ENCODE data around the gene XRCC3.
A peak's percentile ranks its signal among the peaks of the same experiment; 100 is the strongest.

The XRCC3 gene

DNA sequence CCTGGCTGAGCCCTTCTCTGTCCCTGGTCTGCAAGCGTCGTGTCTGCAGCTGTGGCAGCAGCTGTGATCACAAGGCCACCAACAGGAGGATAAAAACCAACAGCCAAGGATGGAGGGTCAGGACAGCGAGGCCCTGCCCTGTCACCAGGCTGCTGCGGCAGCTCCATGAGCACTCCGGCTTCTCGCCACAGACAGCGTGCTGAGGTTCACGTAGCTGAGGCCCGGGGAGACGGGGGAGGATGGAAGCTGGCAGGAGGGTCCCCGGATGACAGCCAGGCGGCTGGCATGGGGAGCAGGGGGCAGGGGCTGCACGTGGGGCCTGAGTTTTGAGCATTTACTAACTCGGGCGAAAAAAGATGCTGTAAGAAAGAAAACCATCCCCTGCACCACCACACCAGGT, 5.4 kb downstream of the XRCC3 start:
- Histone ChIP-seq H3K4me3 (ENCODE audit: low read depth, low read length) (no peak overlapping the region), H3K27me3 (no peaks in the 10 kb centered on the region), H3K36me3 (peaks cover 58% of the 10 kb centered on the region), H3K4me1 (peaks cover 14% of the 10 kb centered on the region), H3K9me3 (no peaks in the 10 kb centered on the region)
- no peak for DNase-seq
- TF ChIP-seq, protein P1, sequence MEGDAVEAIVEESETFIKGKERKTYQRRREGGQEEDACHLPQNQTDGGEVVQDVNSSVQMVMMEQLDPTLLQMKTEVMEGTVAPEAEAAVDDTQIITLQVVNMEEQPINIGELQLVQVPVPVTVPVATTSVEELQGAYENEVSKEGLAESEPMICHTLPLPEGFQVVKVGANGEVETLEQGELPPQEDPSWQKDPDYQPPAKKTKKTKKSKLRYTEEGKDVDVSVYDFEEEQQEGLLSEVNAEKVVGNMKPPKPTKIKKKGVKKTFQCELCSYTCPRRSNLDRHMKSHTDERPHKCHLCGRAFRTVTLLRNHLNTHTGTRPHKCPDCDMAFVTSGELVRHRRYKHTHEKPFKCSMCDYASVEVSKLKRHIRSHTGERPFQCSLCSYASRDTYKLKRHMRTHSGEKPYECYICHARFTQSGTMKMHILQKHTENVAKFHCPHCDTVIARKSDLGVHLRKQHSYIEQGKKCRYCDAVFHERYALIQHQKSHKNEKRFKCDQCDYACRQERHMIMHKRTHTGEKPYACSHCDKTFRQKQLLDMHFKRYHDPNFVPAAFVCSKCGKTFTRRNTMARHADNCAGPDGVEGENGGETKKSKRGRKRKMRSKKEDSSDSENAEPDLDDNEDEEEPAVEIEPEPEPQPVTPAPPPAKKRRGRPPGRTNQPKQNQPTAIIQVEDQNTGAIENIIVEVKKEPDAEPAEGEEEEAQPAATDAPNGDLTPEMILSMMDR (IDR thresholded peaks at IDR 0.05; ENCODE audit: low read depth, low read length): no peak

- H3K4me3 ChIP-seq (ENCODE audit: low read depth, low read length): no peak overlapping the region
- peaks cover 68% of the 10 kb centered on the region for H3K36me3 ChIP-seq
- DNase-seq: peak; percentile 51
- no peaks in the 10 kb centered on the region for H3K27me3 ChIP-seq
- H3K9me3 ChIP-seq: no peaks in the 10 kb centered on the region
- TF ChIP-seq, protein P1 (IDR thresholded peaks at IDR 0.05; ENCODE audit: low read depth, low read length): no peak
- peaks cover 14% of the 10 kb centered on the region for H3K4me1 ChIP-seq
Observed at GRCh38 chr14:103708750-103709187, 6.5 kb downstream of the XRCC3 start.

GRCh38 chr14:103707329-103708263, 7.7 kb downstream of the XRCC3 start:
- Histone ChIP-seq H3K4me1 (peaks cover 24% of the 10 kb centered on the region), H3K27me3 (no peaks in the 10 kb centered on the region), H3K4me3 (ENCODE audit: low read depth, low read length) (no peak overlapping the region), H3K9me3 (no peaks in the 10 kb centered on the region), H3K36me3 (peaks cover 77% of the 10 kb centered on the region)
- TF ChIP-seq, protein P1 (IDR thresholded peaks at IDR 0.05; ENCODE audit: low read depth, low read length): no peak
- peak; percentile 66 for DNase-seq

- no peaks in the 10 kb centered on the region for H3K9me3 ChIP-seq
- peaks cover 83% of the 10 kb centered on the region for H3K36me3 ChIP-seq
- peak; percentile 15 for DNase-seq
- peaks cover 29% of the 10 kb centered on the region for H3K4me1 ChIP-seq
- H3K4me3 ChIP-seq (ENCODE audit: low read depth, low read length): no peak overlapping the region
- no peaks in the 10 kb centered on the region for H3K27me3 ChIP-seq
- TF ChIP-seq, protein P1 (IDR thresholded peaks at IDR 0.05; ENCODE audit: low read depth, low read length): no peak
Observed at GRCh38 chr14:103706551-103707328, 8.5 kb downstream of the XRCC3 start.

DNA sequence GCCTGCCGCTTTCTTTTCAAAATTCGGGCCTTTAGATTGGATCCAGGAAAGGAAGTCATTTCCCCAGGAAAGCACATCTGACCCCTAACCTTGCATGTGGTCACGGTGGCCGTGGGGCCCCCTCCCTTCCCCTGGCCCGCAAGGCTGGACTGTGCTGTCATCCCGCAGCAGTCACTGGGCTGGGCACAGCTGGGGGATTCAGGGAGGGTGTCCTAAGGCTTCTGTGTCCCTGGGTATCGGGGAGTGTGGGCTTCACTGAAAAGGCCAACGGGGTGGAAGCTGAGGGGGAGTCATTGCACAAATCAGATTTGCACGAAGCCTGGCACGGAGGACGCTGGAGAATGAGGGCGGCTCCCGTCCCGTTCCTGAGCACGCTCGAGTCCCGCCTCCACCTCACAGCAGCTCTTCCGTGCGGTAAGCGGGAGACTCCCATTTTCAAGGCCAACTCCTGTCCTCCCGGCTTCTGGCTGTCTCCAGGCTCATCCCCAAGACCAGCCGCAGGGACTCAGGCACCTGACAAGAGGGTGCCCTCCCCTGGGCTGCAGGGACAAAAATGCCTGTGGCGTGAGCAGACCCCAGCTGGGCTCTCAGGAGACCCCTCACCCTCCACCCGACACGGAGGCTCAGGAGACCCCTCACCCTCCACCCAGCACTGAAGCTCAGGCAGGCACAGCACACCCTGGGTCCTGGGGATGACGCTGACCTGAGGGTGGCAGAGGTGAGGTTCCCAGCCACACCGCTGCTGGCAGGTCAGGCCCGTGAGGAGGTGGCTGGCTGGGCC, 9.6 kb downstream of the XRCC3 start:
- peaks cover 31% of the 10 kb centered on the region for H3K4me1 ChIP-seq
- no peak for DNase-seq
- no peaks in the 10 kb centered on the region for H3K27me3 ChIP-seq
- no peak overlapping the region for H3K4me3 ChIP-seq (ENCODE audit: low read depth, low read length)
- peaks cover 90% of the 10 kb centered on the region for H3K36me3 ChIP-seq
- TF ChIP-seq, protein P1 (IDR thresholded peaks at IDR 0.05; ENCODE audit: low read depth, low read length): no peak
- H3K9me3 ChIP-seq: no peaks in the 10 kb centered on the region
